K562 (cell line): ENCODE data around the gene SNAPC2. TPM values are rescaled to one million over a fixed set of nuclear protein-coding genes. Genes with fewer than 3 reads are reported as not detected.

Experiments
- ATAC-seq: fragments of 200-7000 bp; cut with Tn5 transposase; 3 replicates; pipeline ENCODE4 v1.9.1; 2020; ENCODE audit warnings: moderate library complexity
- BruUV-seq: library from RNA; stranded (reverse); fragments of 400-500 nt; replicated peaks from 2 replicates; lab custom pipeline; 2021; lab: Mats Ljungman, UMichigan
- CTCF ChIA-PET: fragments of 300-600 bp; formaldehyde crosslinking; extraction: SDS; loops from one replicate; lab custom pipeline; 2021; ENCODE audit warnings: low intra/inter-chr PET ratio; lab: Yijun Ruan, JAX
- POLR2A ChIA-PET: fragments of 300-600, 350-650 bp; sonication (Branson Sonifier 250); formaldehyde crosslinking; extraction: SDS; loops from one replicate; lab custom pipeline; 2021; ENCODE audit warnings: antibody characterized with exemption, inconsistent platforms; lab: Yijun Ruan, JAX
- DNase-seq, 4 experiments: peaks; one replicate each; pipeline versions ENCODE4 v3.0.0 to v3.0.0-alpha.2; 2011 to 2018; ENCODE audit warnings: low spot score in 3 of 4, mixed read lengths in 3 of 4; ENCODE audit errors: extremely low read depth in 1 of 4
- FAIRE-seq: peaks from 2 replicates; lab custom pipeline; 2011; peaks lifted over from hg19 to GRCh38; lab: Jason Lieb, UNC
- H2AFZ ChIP-seq: 2 replicates; pipeline ENCODE4 v1.6.0; 2011; ENCODE audit warnings: low read depth, low read length, control low read depth, inconsistent platforms
- H3K27ac ChIP-seq: fragments of 200-600 bp; 3 replicates; pipeline ENCODE4 v1.8.0; 2011; ENCODE audit warnings: low read depth, mild to moderate bottlenecking, control low read depth, inconsistent platforms, low read length, moderate library complexity, mixed read lengths; ENCODE audit errors: extremely low read depth
- H3K27me3 ChIP-seq, 2 experiments: fragments of 300-600 bp in 1 of 2; 2 replicates in 1 of 2; 3 replicates in 1 of 2; pipeline versions ENCODE4 v1.6.0 to v1.8.0; 2011; ENCODE audit warnings: inconsistent platforms in 2 of 2, low read length in 2 of 2, mild to moderate bottlenecking in 1 of 2, mixed read lengths in 1 of 2, moderate library complexity in 1 of 2; ENCODE audit not compliant: control insufficient read depth in 2 of 2, insufficient read depth in 2 of 2
- H3K36me3 ChIP-seq: fragments of 300-600 bp; 3 replicates; pipeline ENCODE4 v1.8.0; 2011; ENCODE audit warnings: mild to moderate bottlenecking, low read length, inconsistent platforms; ENCODE audit not compliant: control insufficient read depth, insufficient read depth
- H3K4me1 ChIP-seq, 2 experiments: fragments of 200-600 bp in 1 of 2; replicated peaks in 1 of 2; 2 replicates in 1 of 2; 3 replicates in 1 of 2; pipeline versions ENCODE4 v1.5.1 to v1.8.0; 2011; ENCODE audit warnings: inconsistent platforms in 2 of 2, low read length in 2 of 2, mild to moderate bottlenecking in 1 of 2, mixed read lengths in 1 of 2, moderate library complexity in 1 of 2; ENCODE audit not compliant: control insufficient read depth in 2 of 2, insufficient read depth in 2 of 2
- H3K4me2 ChIP-seq: 2 replicates; pipeline ENCODE4 v1.6.1; 2011; ENCODE audit warnings: low read length, control low read depth, inconsistent platforms, mixed read lengths; ENCODE audit not compliant: insufficient read depth
- H3K4me3 ChIP-seq: fragments of 200-600 bp; sonication (generic), shearing (Covaris generic); 2 replicates; pipeline ENCODE4 v1.5.1; 2016; ENCODE audit warnings: control low read depth, inconsistent platforms
- H3K79me2 ChIP-seq: fragments of 200-600 bp; 3 replicates; pipeline ENCODE4 v1.8.0; 2011; ENCODE audit warnings: low read length, inconsistent platforms; ENCODE audit not compliant: control insufficient read depth, insufficient read depth
- H3K9ac ChIP-seq, 2 experiments: 2 replicates each; pipeline versions ENCODE4 v1.6.0 to v1.6.1; 2011; ENCODE audit warnings: low read depth in 2 of 2, low read length in 2 of 2, control low read depth in 1 of 2, inconsistent platforms in 1 of 2, mild to moderate bottlenecking in 1 of 2, mixed read lengths in 1 of 2; ENCODE audit not compliant: insufficient read depth in 1 of 2
- H3K9me1 ChIP-seq: one replicate; pipeline ENCODE4 v1.6.0; 2011; ENCODE audit warnings: inconsistent platforms, mild to moderate bottlenecking, low read length, moderate library complexity; ENCODE audit not compliant: control insufficient read depth, insufficient read depth
- H3K9me3 ChIP-seq: replicated peaks from 2 replicates; pipeline ENCODE4 v1.5.1; 2011; ENCODE audit warnings: low read depth, low read length, inconsistent platforms; ENCODE audit not compliant: control insufficient read depth, insufficient read depth
- H4K20me1 ChIP-seq: replicated peaks from 2 replicates; pipeline ENCODE4 v1.6.1; 2011; ENCODE audit warnings: low read length, inconsistent platforms, mixed read lengths; ENCODE audit not compliant: control insufficient read depth, insufficient read depth
- RBFOX2 ChIP-seq: fragments of 200-400 bp; formaldehyde crosslinking; IDR thresholded peaks from 2 replicates; pipeline ENCODE4 v1.6.1; 2017; ENCODE audit warnings: low read depth, mild to moderate bottlenecking, low read length, moderate library complexity
- ZNF121 ChIP-seq: sonication (generic); formaldehyde crosslinking; conservative IDR thresholded peaks from 2 replicates; pipeline ENCODE4 v1.8.0; 2022; ENCODE audit warnings: missing genetic modification reagents
- WGBS: fragments of 100-300 bp; shearing (Covaris generic); methylation state at CpG from one replicate; pipeline ENCODE4 v1.1.6; 2016; ENCODE audit warnings: low coverage, mixed read lengths; ENCODE audit not compliant: insufficient coverage; ENCODE audit errors: missing lambda C conversion rate; 5-methylcytosine and 5-hydroxymethylcytosine counted together
- in situ Hi-C: fragments of 300-500 bp; cut with MboI; formaldehyde crosslinking; loops from 4 replicates; pipeline ENCODE4 v1.15.0; 2018; ENCODE audit warnings: inconsistent platforms, mixed read lengths
- intact Hi-C: fragments of 100-400 bp; cut with micrococcal nuclease; formaldehyde crosslinking; loops from 2 replicates; pipeline ENCODE4 v1.14.2; 2022
- polyA plus RNA-seq, 8 experiments: library from polyadenylated mRNA; depleted of rRNA in 4 of 8; stranded (reverse) in 5 of 8; unstranded in 3 of 8; fragments of >200 nt; fragmentation: Nextera tagmentation in 2 of 8; fragmentation: Illumina TruSeq in 1 of 8; extraction: Ambion mirVana in 2 of 8; extraction: Trizol in 1 of 8; gene quantifications; 2 replicates each; pipeline versions ENCODE4 v1.2.1 to v1.2.3, GENCODE V29; 2011 to 2014; ENCODE audit warnings: inconsistent platforms in 1 of 8, missing spikeins in 1 of 8
- total RNA-seq, 7 experiments: library from RNA; depleted of rRNA in 6 of 7; stranded (reverse); fragments of >200 nt in 6 of 7; fragmentation: Illumina TruSeq in 2 of 7; extraction: Trizol in 2 of 7; gene quantifications; 2 replicates each; pipeline versions ENCODE4 v1.2.1 to v1.2.3, GENCODE V29; 2011 to 2021; ENCODE audit warnings: low replicate concordance in 1 of 7
- TF ChIP-seq, protein P1 (sequence below): fragments of 150-350 bp; IDR thresholded peaks from 2 replicates; pipeline ENCODE4 v1.6.1; 2014; ENCODE audit warnings: low read depth, mild to moderate bottlenecking, low read length, borderline replicate concordance

The SNAPC2 gene
- total and polyA plus RNA-seq, 9 of the 15 experiments (the other 6 are each of a cell fraction or from before 2014, with no cell fraction given), result 0.59 to 45.1 (median 15.3) TPM

DNA sequence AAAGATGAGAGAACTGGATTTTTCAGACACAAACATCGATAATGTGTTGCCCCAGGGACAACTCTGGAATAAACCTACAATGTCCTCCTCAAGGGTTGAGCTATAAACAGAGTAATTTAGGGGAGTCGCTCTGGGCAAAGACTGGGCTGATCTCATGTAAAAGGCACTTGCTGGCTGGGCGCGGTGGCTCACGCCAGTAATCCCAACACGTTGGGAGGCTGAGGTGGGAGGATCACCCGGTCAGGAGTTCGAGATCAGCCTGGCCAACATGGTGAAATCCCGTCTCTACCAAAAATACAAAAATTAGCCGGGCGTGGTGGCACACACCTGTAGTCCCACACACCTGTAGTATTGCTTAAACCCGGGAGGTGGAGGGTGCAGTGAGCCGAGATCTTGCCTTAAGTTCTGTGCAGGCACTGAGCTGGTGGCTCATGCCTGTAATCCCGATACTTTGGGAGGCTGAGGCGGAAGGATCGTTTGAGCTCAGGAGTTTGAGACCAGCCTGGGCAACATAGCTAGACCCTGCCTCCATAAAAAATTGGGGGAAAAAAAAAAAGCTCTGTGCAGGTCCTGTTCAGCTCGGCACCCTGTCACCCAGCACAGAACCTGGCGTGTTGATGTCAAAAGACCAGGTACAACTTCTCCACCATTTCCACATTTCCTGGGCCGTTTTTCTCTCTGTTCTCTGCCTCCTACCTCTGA, 21.9 kb downstream of the SNAPC2 start:
- H3K9me1 ChIP-seq, result peaks cover 4% of the 10 kb centered on the region
- peak overlapping the region; percentile 95 to 99 for H3K9ac ChIP-seq
- peaks cover 52% of the 10 kb centered on the region for H3K36me3 ChIP-seq
- BruUV-seq, result no TSS peak
- intact Hi-C loops, result loop anchor here (2.0 to 10.0 kb wide), 3 partner anchors 61 to 210 kb away; no protein-coding TSS in a partner anchor
- H3K9me3 ChIP-seq, result no peaks in the 10 kb centered on the region
- no peak overlapping the region for H2AFZ ChIP-seq
- peak overlapping the region; percentile 95 for H3K4me2 ChIP-seq
- no peaks in the 10 kb centered on the region for H4K20me1 ChIP-seq
- ChIA-PET POLR2A (interaction anchor here (0.6 to 2.7 kb wide), 9 partner anchors 9 to 60 kb away, joined by 3 to 27 read pairs (median 4); partner anchors contain the start of genes CTXN1 and SNAPC2), CTCF (no interaction called here)
- WGBS, result 79% methylated on average over 18 of the region's 19 CpGs
- peak overlapping the region; percentile 94 for H3K27ac ChIP-seq
- no peaks in the 10 kb centered on the region for H3K27me3 ChIP-seq
- FAIRE-seq (no peak), DNase-seq (no peak), ATAC-seq (no peak)
- H3K4me1 ChIP-seq, result peaks cover 11 to 33% of the 10 kb centered on the region in 2 experiments; a peak in 4 of 5 replicates
- peaks cover 65% of the 10 kb centered on the region for H3K79me2 ChIP-seq
- TF ChIP-seq, protein P1, sequence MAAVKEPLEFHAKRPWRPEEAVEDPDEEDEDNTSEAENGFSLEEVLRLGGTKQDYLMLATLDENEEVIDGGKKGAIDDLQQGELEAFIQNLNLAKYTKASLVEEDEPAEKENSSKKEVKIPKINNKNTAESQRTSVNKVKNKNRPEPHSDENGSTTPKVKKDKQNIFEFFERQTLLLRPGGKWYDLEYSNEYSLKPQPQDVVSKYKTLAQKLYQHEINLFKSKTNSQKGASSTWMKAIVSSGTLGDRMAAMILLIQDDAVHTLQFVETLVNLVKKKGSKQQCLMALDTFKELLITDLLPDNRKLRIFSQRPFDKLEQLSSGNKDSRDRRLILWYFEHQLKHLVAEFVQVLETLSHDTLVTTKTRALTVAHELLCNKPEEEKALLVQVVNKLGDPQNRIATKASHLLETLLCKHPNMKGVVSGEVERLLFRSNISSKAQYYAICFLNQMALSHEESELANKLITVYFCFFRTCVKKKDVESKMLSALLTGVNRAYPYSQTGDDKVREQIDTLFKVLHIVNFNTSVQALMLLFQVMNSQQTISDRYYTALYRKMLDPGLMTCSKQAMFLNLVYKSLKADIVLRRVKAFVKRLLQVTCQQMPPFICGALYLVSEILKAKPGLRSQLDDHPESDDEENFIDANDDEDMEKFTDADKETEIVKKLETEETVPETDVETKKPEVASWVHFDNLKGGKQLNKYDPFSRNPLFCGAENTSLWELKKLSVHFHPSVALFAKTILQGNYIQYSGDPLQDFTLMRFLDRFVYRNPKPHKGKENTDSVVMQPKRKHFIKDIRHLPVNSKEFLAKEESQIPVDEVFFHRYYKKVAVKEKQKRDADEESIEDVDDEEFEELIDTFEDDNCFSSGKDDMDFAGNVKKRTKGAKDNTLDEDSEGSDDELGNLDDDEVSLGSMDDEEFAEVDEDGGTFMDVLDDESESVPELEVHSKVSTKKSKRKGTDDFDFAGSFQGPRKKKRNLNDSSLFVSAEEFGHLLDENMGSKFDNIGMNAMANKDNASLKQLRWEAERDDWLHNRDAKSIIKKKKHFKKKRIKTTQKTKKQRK, result no peak
- TF ChIP-seq ZNF121 (CRISPR knock-in tag), result peak; percentile 70; the same call in 1 of the 2 replicates
- 0 out of 2 replicates have a peak, but pooled peaks have one; percentile 27 for TF ChIP-seq RBFOX2
- H3K4me3 ChIP-seq, result peak overlapping the region; percentile 64
- in situ Hi-C loops, result no loop called here
